Stomach (tissue), 9 donors: ENCODE results near the gene KDM6A. TPM values are rescaled to one million over a fixed set of nuclear protein-coding genes. Genes with fewer than 3 reads are reported as not detected.
"Not testable (repeated sequence)": the region's sequence is repeated elsewhere in the genome, so short reads cannot be mapped to it uniquely, and the experiment has no call there.

Experiments
- DNase-seq, 2 donors: peaks; one replicate each; pipeline versions ENCODE4 v3.0.0 to v3.0.0-alpha.2; 2013 to 2019
- H3K27ac ChIP-seq, 5 donors: fragments of 200-600 bp in 4 of 5; sonication (generic) in 4 of 5; one replicate each; pipeline ENCODE4 v1.5.1; 2013 to 2019; ENCODE audit warnings: mild to moderate bottlenecking in 1 of 5, moderate library complexity in 1 of 5
- H3K27me3 ChIP-seq, 3 donors: fragments of 200-600 bp; sonication (generic); one replicate each; pipeline ENCODE4 v1.5.1; 2017 to 2019; ENCODE audit warnings: mixed run types in 1 of 3
- H3K36me3 ChIP-seq, 4 donors: fragments of 200-600 bp; sonication (generic); 1 replicate in 3 of 4; 2 replicates in 1 of 4; pipeline ENCODE4 v1.5.1; 2016 to 2019
- H3K4me1 ChIP-seq, 4 donors: fragments of 200-600 bp; sonication (generic); one replicate each; pipeline ENCODE4 v1.5.1; 2016 to 2019
- H3K4me3 ChIP-seq, 4 donors: fragments of 200-600 bp; sonication (generic) in 3 of 4; one replicate each; pipeline ENCODE4 v1.5.1; 2016 to 2019; ENCODE audit warnings: mild to moderate bottlenecking in 1 of 4
- H3K9me3 ChIP-seq, 4 donors: fragments of 200-600 bp; sonication (generic); one replicate each; pipeline ENCODE4 v1.5.1; 2016 to 2019
- CTCF ChIP-seq, 7 experiments: fragments of 450-650 bp in 4 of 7; fragments of 200-600 bp in 3 of 7; sonication (generic) in 3 of 7; IDR thresholded peaks; one replicate each; pipeline ENCODE4 v1.5.1; 2016 to 2019; ENCODE audit warnings: antibody characterized with exemption in 7 of 7, control low read depth in 2 of 7, mild to moderate bottlenecking in 1 of 7
- EP300 ChIP-seq: sonication (generic); formaldehyde crosslinking; IDR thresholded peaks from one replicate; pipeline ENCODE4 v1.6.1; 2017; ENCODE audit warnings: antibody characterized with exemption
- POLR2A ChIP-seq, 4 donors: fragments of 450-650 bp; IDR thresholded peaks; one replicate each; pipeline ENCODE4 v1.6.1; 2016; ENCODE audit warnings: antibody characterized with exemption in 4 of 4, control low read depth in 2 of 4, mild to moderate bottlenecking in 1 of 4, moderate library complexity in 1 of 4
- POLR2AphosphoS5 ChIP-seq, 3 donors: sonication (generic); formaldehyde crosslinking; IDR thresholded peaks; one replicate each; pipeline ENCODE4 v1.6.1; 2016; ENCODE audit warnings: antibody characterized with exemption in 3 of 3
- WGBS, 5 donors: extraction: QIAGEN DNeasy Blood & Tissue Kit in 3 of 5; methylation state at CpG; one replicate each; pipeline versions ENCODE4 v1.1.5 to v1.1.7; 2013 to 2018; 5-methylcytosine and 5-hydroxymethylcytosine counted together
- intact Hi-C: fragments of 100-400 bp; cut with DNase I; formaldehyde crosslinking; loops from one replicate; pipeline ENCODE4 v1.15.1; 2023; ENCODE audit warnings: low total_unique reads
- polyA plus RNA-seq, 3 donors: library from polyadenylated mRNA; stranded (reverse); fragments of 200-250 nt; gene quantifications; one replicate each; pipeline ENCODE4 v1.2.3, GENCODE V29; 2013
- total RNA-seq, 5 donors: library from RNA; depleted of rRNA; stranded (reverse); fragments of >200 nt; gene quantifications; one replicate each; pipeline versions ENCODE4 v1.1.0 to v1.2.3, GENCODE V29; 2014 to 2016
- donor health status: healthy with polysubstance abuse.
- donor health status: Bipolar disorder and iron deficiency.
- donor health status: healthy.

The KDM6A gene
- total and polyA plus RNA-seq, 8 donors, result 7.0 to 105 (median 47.3) TPM

- peaks cover 0 to 73% (median 44%) of the 10 kb centered on the region in 4 donors for H3K4me1 ChIP-seq
- no peak for DNase-seq
- H3K36me3 ChIP-seq, result no peaks in the 10 kb centered on the region
- no peaks in the 10 kb centered on the region for H3K9me3 ChIP-seq
- TF ChIP-seq POLR2AphosphoS5 (IDR thresholded peaks at IDR 0.05) (no peak), EP300 (no peak), POLR2A (IDR thresholded peaks at IDR 0.05) (no peak), CTCF (IDR thresholded peaks at IDR 0.05) (no peak)
- no peaks in the 10 kb centered on the region for H3K27me3 ChIP-seq
- no peak overlapping the region for H3K27ac ChIP-seq
- no peak overlapping the region for H3K4me3 ChIP-seq
- WGBS, 5 donors, result 26 to 38% (median 37%) methylated on average over 3 of the region's 3 CpGs
- intact Hi-C loops, result no loop called here
These were observed 35.8 kb downstream of the KDM6A start for GRCh38 chrX:44908827-44909226.

- H3K27me3 ChIP-seq, H3K9me3 ChIP-seq, H3K4me3 ChIP-seq, H3K36me3 ChIP-seq, intact Hi-C loops, H3K27ac ChIP-seq, DNase-seq: not testable (repeated sequence)
- WGBS, 5 donors, result 78 to 89% (median 84%) methylated on average over 1 to 4 of the region's 4 CpGs
- peaks cover 0 to 73% (median 43%) of the 10 kb centered on the region in 4 donors for H3K4me1 ChIP-seq
These were observed 37.5 kb downstream of the KDM6A start for GRCh38 chrX:44910508-44910907.

GRCh38 chrX:44911074-44911600, 38.1 kb downstream of the KDM6A start:
- H3K27me3 ChIP-seq, H3K36me3 ChIP-seq, intact Hi-C loops, H3K9me3 ChIP-seq, H3K4me3 ChIP-seq, H3K27ac ChIP-seq, DNase-seq: not testable (repeated sequence)
- WGBS, 5 donors, result 92 to 100% (median 96%) methylated on average over 4 to 37 of the region's 45 CpGs
- peaks cover 0 to 73% (median 44%) of the 10 kb centered on the region in 4 donors for H3K4me1 ChIP-seq

- Histone ChIP-seq H3K4me3 (no peak overlapping the region), H3K9me3 (no peaks in the 10 kb centered on the region), H3K36me3 (no peaks in the 10 kb centered on the region), H3K27me3 (no peaks in the 10 kb centered on the region), H3K4me1 (peaks cover 0 to 71% (median 43%) of the 10 kb centered on the region in 4 donors), H3K27ac (no peak overlapping the region)
- intact Hi-C loops, result no loop called here
- TF ChIP-seq POLR2AphosphoS5 (IDR thresholded peaks at IDR 0.05) (no peak), EP300 (no peak), CTCF (IDR thresholded peaks at IDR 0.05) (no peak), POLR2A (IDR thresholded peaks at IDR 0.05) (no peak)
- DNase-seq, result no peak
- WGBS, 5 donors, result 67 to 78% (median 70%) methylated on average over 9 of the region's 9 CpGs
These were observed 40.9 kb downstream of the KDM6A start for GRCh38 chrX:44913656-44914531.

DNA sequence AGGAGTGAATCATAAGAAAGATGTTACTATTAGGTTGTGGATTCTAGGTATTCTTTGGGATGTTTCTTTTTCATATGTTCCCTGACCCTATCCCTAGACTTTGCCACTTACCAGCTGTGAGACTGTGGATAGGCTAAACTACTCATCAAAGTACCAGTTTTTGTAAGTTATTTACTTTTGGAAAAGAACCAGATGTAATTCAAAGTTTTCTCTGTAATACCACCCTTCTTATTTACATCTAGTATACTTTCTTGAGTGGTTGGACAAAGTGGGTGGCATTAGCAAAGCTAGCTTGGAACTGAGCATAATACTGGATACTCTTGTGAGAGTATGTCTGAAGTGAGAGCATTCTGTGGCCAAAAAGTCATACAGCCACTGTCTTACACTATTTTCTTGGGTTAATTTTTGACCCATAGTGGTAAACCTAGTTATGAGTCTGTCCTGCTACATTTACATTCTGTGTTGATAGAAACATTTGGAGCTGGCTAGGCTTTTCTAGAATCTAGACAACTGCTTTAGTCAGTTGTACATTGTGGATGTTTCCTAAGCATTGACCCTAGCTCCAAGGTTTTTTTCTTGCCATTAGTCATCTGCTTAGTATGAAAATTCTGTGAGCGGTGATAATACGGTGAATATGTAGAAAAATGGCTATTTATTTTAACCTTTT, 41.7 kb downstream of the KDM6A start:
- Histone ChIP-seq H3K27me3 (no peaks in the 10 kb centered on the region), H3K27ac (peak overlapping the region in 1 of 5 donors; percentile 16), H3K4me1 (peaks cover 0 to 71% (median 39%) of the 10 kb centered on the region in 4 donors), H3K36me3 (no peaks in the 10 kb centered on the region), H3K4me3 (peak overlapping the region in 1 of 4 donors; percentile 10), H3K9me3 (no peaks in the 10 kb centered on the region)
- DNase-seq, result no peak
- TF ChIP-seq POLR2A (IDR thresholded peaks at IDR 0.05), result no peak
- intact Hi-C loops, result no loop called here
- 43 to 85% (median 72%) methylated on average over 2 of the region's 2 CpGs for WGBS, 5 donors
